ENCODE measurements around the gene ARL2. TPM values are rescaled to one million over a fixed set of nuclear protein-coding genes. Genes with fewer than 3 reads are reported as not detected.

The ARL2 gene
- 96.8 and 113 TPM in 2 replicates for total RNA-seq (2022)
- percentile 78 among the genes with signal in this experiment for Bru-seq, nascent RNA
- BruChase-seq, experiment 1, labeled RNA remaining after a 6-hour chase, result percentile 88 among the genes with signal in this experiment
- BruChase-seq, experiment 2, labeled RNA remaining after a 2-hour chase, result percentile 68 among the genes with signal in this experiment
- long read RNA-seq, transcript ARL2-202 (3 exons, 1,228 nt), result minor isoform, 9 of 269 reads
- long read RNA-seq, transcript ARL2-201 (5 exons, 979 nt), result major isoform, 230 of 269 reads
- long read RNA-seq, transcript ARL2-206 (4 exons, 795 nt), result minor isoform, 6 of 269 reads
- long read RNA-seq, transcript ARL2-203 (1 exons, 601 nt), result minor isoform, 12 of 269 reads
- long read RNA-seq, partial matches to known transcripts, result 3 of 269 reads
- long read RNA-seq, other reads (novel, unspliced or antisense), result 6 of 269 reads

- TF ChIP-seq CTCF (IDR thresholded peaks at IDR 0.05; ENCODE audit: unreplicated experiment), result peak; percentile 93
- DNase-seq (ENCODE audit: unreplicated experiment), result peak; percentile 82
- no TSS peak for BruUV-seq (replicated peaks)
- H3K4me3 Mint-ChIP-seq (ENCODE audit: unreplicated experiment), result peak within 1 kb of the TSS; percentile 83
- peak within 1 kb of the TSS; percentile 63 for H3K27ac Mint-ChIP-seq (ENCODE audit: low read depth, unreplicated experiment)
- peaks cover 16% of the 10 kb centered on the region for H3K4me1 Mint-ChIP-seq (ENCODE audit: insufficient read depth, unreplicated experiment)
- ChIA-PET CTCF (interaction anchor here (0.5 to 4.8 kb wide), 37 partner anchors 9 to 771 kb away, joined by 3 to 64 read pairs (median 4); partner anchors contain the start of genes BATF2, EHD1, PPP2R5B and SAC3D1), POLR2A (interaction anchor here (0.6 to 3.2 kb wide), 20 partner anchors 9 to 442 kb away, joined by 3 to 28 read pairs (median 5); partner anchors contain the start of genes ATG2A, BATF2, FAU and GPHA2)
- intact Hi-C loops (cut with micrococcal nuclease), result loop anchor here (1.0 to 10.0 kb wide), 5 partner anchors 63 to 248 kb away; partner anchors contain the start of genes POLA2 and ZNHIT2
- peaks cover 5% of the 10 kb centered on the region for H3K36me3 Mint-ChIP-seq (ENCODE audit: insufficient read depth, unreplicated experiment)
- H3K9me3 Mint-ChIP-seq (ENCODE audit: unreplicated experiment), result no peaks in the 10 kb centered on the region
- no peaks in the 10 kb centered on the region for H3K27me3 Mint-ChIP-seq (ENCODE audit: insufficient read depth, unreplicated experiment)
These were observed at the start of gene ARL2 for GRCh38 chr11:65013888-65014725. Gene ARL2, plus strand, starts transcription at chr11:65014160. Its CDS starts 48 bp downstream, at chr11:65014208.

- Mint-ChIP-seq H3K4me3 (ENCODE audit: unreplicated experiment) (no peak overlapping the region), H3K27me3 (ENCODE audit: insufficient read depth, unreplicated experiment) (no peaks in the 10 kb centered on the region), H3K4me1 (ENCODE audit: insufficient read depth, unreplicated experiment) (peaks cover 21% of the 10 kb centered on the region), H3K27ac (ENCODE audit: low read depth, unreplicated experiment) (no peak overlapping the region), H3K9me3 (ENCODE audit: unreplicated experiment) (no peaks in the 10 kb centered on the region), H3K36me3 (ENCODE audit: insufficient read depth, unreplicated experiment) (peaks cover 6% of the 10 kb centered on the region)
- CTCF ChIA-PET, result interaction anchor here (0.9 kb wide), 1 partner anchor 20 kb away, joined by 3 read pairs; no protein-coding TSS in a partner anchor
- DNase-seq (ENCODE audit: unreplicated experiment), result no peak
- intact Hi-C loops (cut with micrococcal nuclease), result loop anchor here (5.0 kb wide), 1 partner anchor 45 kb away; the partner anchor contains the start of gene PPP2R5B
- TF ChIP-seq CTCF (IDR thresholded peaks at IDR 0.05; ENCODE audit: unreplicated experiment), result no peak
- POLR2A ChIA-PET, result interaction anchor here (1.1 kb wide), 1 partner anchor 39 kb away, joined by 6 read pairs; no protein-coding TSS in a partner anchor
- no TSS peak for BruUV-seq (replicated peaks)
These were observed 46.6 kb upstream of the ARL2 start for GRCh38 chr11:64967375-64967774.

GRCh38 chr11:64969209-64969608, 44.8 kb upstream of the ARL2 start:
- CTCF ChIA-PET, result interaction anchor here (0.6 kb wide), 1 partner anchor 11 kb away, joined by 3 read pairs; no protein-coding TSS in a partner anchor
- no peaks in the 10 kb centered on the region for H3K9me3 Mint-ChIP-seq (ENCODE audit: unreplicated experiment)
- H3K4me3 Mint-ChIP-seq (ENCODE audit: unreplicated experiment), result no peak overlapping the region
- POLR2A ChIA-PET, result interaction anchor here (0.7 to 1.6 kb wide), 3 partner anchors 14 to 93 kb away, joined by 3 to 8 read pairs (median 4); no protein-coding TSS in a partner anchor
- H3K27ac Mint-ChIP-seq (ENCODE audit: low read depth, unreplicated experiment), result peak overlapping the region; percentile 32
- no peak for TF ChIP-seq CTCF (IDR thresholded peaks at IDR 0.05; ENCODE audit: unreplicated experiment)
- peaks cover 21% of the 10 kb centered on the region for H3K4me1 Mint-ChIP-seq (ENCODE audit: insufficient read depth, unreplicated experiment)
- no peaks in the 10 kb centered on the region for H3K27me3 Mint-ChIP-seq (ENCODE audit: insufficient read depth, unreplicated experiment)
- intact Hi-C loops (cut with micrococcal nuclease), result loop anchor here (5.0 kb wide), 1 partner anchor 47 kb away; the partner anchor contains the start of gene PPP2R5B
- DNase-seq (ENCODE audit: unreplicated experiment), result peak; percentile 36
- peaks cover 6% of the 10 kb centered on the region for H3K36me3 Mint-ChIP-seq (ENCODE audit: insufficient read depth, unreplicated experiment)
- BruUV-seq (replicated peaks), result no TSS peak

All from MCF 10A (cell line).